AG10803 (cell line): ENCODE data around the gene AFF1.

ENCODE experiments used
- DNase-seq: peaks from one replicate; pipeline ENCODE4 v3.0.0; 2010; ENCODE audit warnings: low read depth
- H3K4me3 ChIP-seq: 2 replicates; pipeline ENCODE4 v1.5.1; 2011; ENCODE audit warnings: mild to moderate bottlenecking, low read length, control low read depth
- CTCF ChIP-seq: conservative IDR thresholded peaks from 2 replicates; pipeline ENCODE4 v1.5.1; 2011; ENCODE audit warnings: mild to moderate bottlenecking, low read length, control low read depth, inconsistent platforms

Gene AFF1

GRCh38 chr4:87087015-87087414 is 152.2 kb downstream of the AFF1 start:
- no peak for DNase-seq
- no peak overlapping the region for H3K4me3 ChIP-seq
- TF ChIP-seq CTCF, result no peak

GRCh38 chr4:87087420-87087819 is 152.6 kb downstream of the AFF1 start:
- DNase-seq, result no peak
- no peak for TF ChIP-seq CTCF
- H3K4me3 ChIP-seq, result no peak overlapping the region

- no peak for DNase-seq
- H3K4me3 ChIP-seq, result no peak overlapping the region
- no peak for TF ChIP-seq CTCF
Measured at GRCh38 chr4:87088186-87088585, 153.4 kb downstream of the AFF1 start.

DNA sequence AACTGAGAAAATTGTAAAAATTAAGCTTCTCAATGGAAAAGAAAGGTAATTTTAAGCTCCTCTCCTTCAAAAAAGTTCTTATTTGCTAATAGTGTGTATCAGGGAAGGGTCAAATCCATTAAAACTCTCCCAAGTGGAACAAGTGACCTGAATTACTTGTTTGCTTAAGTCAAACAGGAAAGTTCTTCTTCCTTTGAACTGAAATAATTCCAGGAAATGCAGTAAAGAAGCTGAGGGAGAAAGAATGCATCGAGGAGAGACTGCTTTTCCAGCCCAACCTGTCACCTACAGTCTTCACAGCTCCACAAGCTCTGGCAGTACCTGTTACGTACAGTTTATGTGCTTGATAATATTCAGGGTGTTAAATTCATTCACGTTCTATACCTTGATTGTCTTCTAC is 154.6 kb downstream of the AFF1 start:
- DNase-seq, result no peak
- TF ChIP-seq CTCF, result no peak
- no peak overlapping the region for H3K4me3 ChIP-seq

GRCh38 chr4:87090305-87090704 is 155.5 kb downstream of the AFF1 start:
- no peak overlapping the region for H3K4me3 ChIP-seq
- no peak for TF ChIP-seq CTCF
- no peak for DNase-seq

DNA sequence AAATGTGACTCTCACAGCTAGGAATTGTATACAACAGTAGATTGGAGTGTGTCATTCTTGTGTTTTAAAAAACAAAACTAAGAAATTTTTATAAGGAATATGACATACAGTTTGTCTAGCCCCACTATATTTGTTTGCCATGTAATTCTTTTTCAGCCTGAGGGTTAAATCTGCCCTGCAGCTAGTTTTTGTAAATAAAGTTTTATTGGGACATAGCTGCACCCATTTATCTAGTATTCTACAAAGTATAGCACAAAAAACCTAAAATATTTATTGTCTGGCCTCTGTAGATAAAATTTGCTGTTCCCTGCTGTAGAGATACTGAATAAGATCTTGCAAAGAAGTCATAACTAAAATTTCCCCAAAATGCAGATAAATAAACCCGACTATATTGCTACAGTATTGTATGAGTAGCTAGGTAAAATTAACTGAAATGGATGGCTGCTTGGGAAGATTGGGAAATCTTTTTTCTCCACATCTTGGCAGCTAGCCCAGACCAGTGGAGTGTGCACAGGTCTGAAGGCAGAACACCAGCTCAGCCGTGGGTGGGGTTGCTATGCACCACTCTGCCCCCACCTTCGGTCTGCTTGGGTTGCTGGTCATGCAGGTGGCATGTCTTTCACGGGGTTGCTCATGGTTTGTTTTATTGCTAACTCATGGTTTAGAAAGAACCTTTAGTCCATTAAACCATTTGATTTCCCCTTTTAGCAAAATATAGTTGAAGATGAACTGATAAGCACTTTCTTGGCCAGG is 157.8 kb downstream of the AFF1 start:
- no peak for TF ChIP-seq CTCF
- DNase-seq, result peak; percentile 68
- no peak overlapping the region for H3K4me3 ChIP-seq

DNA sequence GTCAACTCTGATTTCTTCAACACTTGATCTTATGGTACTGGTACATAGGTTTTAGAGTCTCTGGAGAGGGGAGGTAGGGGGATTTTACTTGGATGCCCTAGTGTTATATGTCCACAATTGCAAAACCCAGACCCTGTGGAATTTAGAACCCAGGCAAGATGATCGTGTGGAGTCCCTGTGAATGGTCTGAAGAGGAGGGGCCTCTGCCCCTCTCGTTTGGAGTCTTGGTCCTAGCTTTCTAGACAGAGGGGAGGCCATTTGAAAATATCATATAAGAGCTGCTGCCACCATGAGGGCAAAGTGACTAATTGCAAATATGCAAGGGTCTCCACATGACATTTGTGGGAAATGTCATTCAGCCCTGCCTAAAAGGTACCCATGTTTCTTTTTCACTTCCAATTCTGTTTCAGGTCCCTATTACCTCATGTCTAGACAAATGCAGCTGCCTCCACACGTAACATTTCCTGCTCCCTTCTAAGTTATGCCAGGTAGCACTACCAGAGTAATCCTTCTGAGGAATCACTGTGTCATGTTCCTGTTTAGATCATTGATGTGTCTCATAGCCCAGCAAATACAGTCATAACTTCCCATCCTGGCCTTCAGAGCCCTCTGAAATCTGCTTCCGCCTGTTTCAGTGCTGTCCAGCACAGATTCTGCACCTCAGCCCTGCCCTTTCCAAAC is 158.8 kb downstream of the AFF1 start:
- peak; percentile 42 for DNase-seq
- H3K4me3 ChIP-seq, result no peak overlapping the region
- TF ChIP-seq CTCF, result peak; percentile 67
